Spleen (tissue), 11 donors: ENCODE data around the gene MAP2K5. TPM values are rescaled to one million over a fixed set of nuclear protein-coding genes. Genes with fewer than 3 reads are reported as not detected.

ENCODE experiments used
- DNase-seq: peaks from one replicate; pipeline ENCODE4 v3.0.0-alpha.2; 2020
- H3K27ac ChIP-seq, 8 donors: fragments of 200-600 bp; sonication (generic) in 7 of 8; 1 replicate in 4 of 8; 2 replicates in 4 of 8; pipeline versions ENCODE4 v1.5.0 to v1.8.0; 2016 to 2021; ENCODE audit warnings: inconsistent platforms in 4 of 8, mild to moderate bottlenecking in 4 of 8, moderate library complexity in 1 of 8
- H3K27me3 ChIP-seq, 7 donors: fragments of 200-600 bp; sonication (generic) in 6 of 7; replicated peaks in 1 of 7; 1 replicate in 4 of 7; 2 replicates in 3 of 7; pipeline versions ENCODE4 v1.5.0 to v1.8.0; 2016 to 2021; ENCODE audit warnings: inconsistent platforms in 3 of 7, mild to moderate bottlenecking in 1 of 7
- H3K36me3 ChIP-seq, 6 donors: fragments of 200-600 bp; sonication (generic) in 5 of 6; 1 replicate in 4 of 6; 2 replicates in 2 of 6; pipeline versions ENCODE4 v1.5.0 to v1.8.0; 2016 to 2021; ENCODE audit warnings: inconsistent platforms in 2 of 6
- H3K4me1 ChIP-seq, 6 donors: fragments of 200-600 bp; sonication (generic) in 5 of 6; 1 replicate in 3 of 6; 2 replicates in 3 of 6; pipeline versions ENCODE4 v1.5.0 to v1.8.0; 2016 to 2021; ENCODE audit warnings: inconsistent platforms in 3 of 6
- H3K4me3 ChIP-seq, 8 donors: fragments of 200-600 bp; sonication (generic) in 7 of 8; 1 replicate in 4 of 8; 2 replicates in 4 of 8; pipeline versions ENCODE4 v1.5.0 to v1.8.0; 2016 to 2021; ENCODE audit warnings: inconsistent platforms in 4 of 8, mild to moderate bottlenecking in 4 of 8, moderate library complexity in 2 of 8
- H3K9me3 ChIP-seq, 8 donors: fragments of 200-600 bp; sonication (generic) in 7 of 8; 1 replicate in 4 of 8; 2 replicates in 4 of 8; pipeline versions ENCODE4 v1.5.0 to v1.8.0; 2016 to 2021; ENCODE audit warnings: inconsistent platforms in 4 of 8
- CTCF ChIP-seq, 11 experiments: fragments of 200-600 bp in 7 of 11; fragments of 450-650 bp in 4 of 11; sonication (generic) in 4 of 11; IDR thresholded peaks in 8 of 11; conservative IDR thresholded peaks in 3 of 11; 1 replicate in 7 of 11; 2 replicates in 4 of 11; pipeline versions ENCODE4 v1.4.0 to v1.8.0; 2016 to 2021; ENCODE audit warnings: antibody characterized with exemption in 11 of 11, inconsistent platforms in 4 of 11, mild to moderate bottlenecking in 1 of 11
- POLR2A ChIP-seq, 3 donors: fragments of 450-650 bp; IDR thresholded peaks; one replicate each; pipeline ENCODE4 v1.5.1; 2017; ENCODE audit warnings: antibody characterized with exemption in 3 of 3, mild to moderate bottlenecking in 1 of 3
- POLR2AphosphoS5 ChIP-seq, 3 donors: sonication (generic); formaldehyde crosslinking; IDR thresholded peaks; one replicate each; pipeline ENCODE4 v1.5.1; 2017; ENCODE audit warnings: antibody characterized with exemption in 3 of 3
- whole genome bisulfite sequencing, 5 donors: extraction: QIAGEN DNeasy Blood & Tissue Kit in 3 of 5; methylation state at CpG; one replicate each; pipeline versions ENCODE4 v1.1.5 to v1.1.7; 2013 to 2018; 5-methylcytosine and 5-hydroxymethylcytosine counted together
- intact Hi-C: fragments of 100-400 bp; cut with DNase I; formaldehyde crosslinking; loops from one replicate; pipeline ENCODE4 v1.15.0; 2023; ENCODE audit warnings: low total_unique reads
- polyA plus RNA-seq, 3 donors: library from polyadenylated mRNA; stranded (reverse); fragments of 200-250 nt; gene quantifications; one replicate each; pipeline ENCODE4 v1.2.1, GENCODE V29; 2013
- total RNA-seq, 7 donors: library from RNA; depleted of rRNA in 3 of 7; stranded (reverse); fragments of >200 nt in 3 of 7; fragmentation: NEBNext Ultra II Directional in 4 of 7; extraction: Animal tissue kit (Norgen Biotek cat#: 25700) in 4 of 7; gene quantifications; one replicate each; pipeline versions ENCODE4 v1.1.0 to v1.2.1, GENCODE V29; 2016 to 2021
- donor health status: healthy with polysubstance abuse.
- donor health status: DM: no; HTN: no; CAD: no; lungs with moderate emphysema.
- donor health status: DM: no; HTN: no; CAD: no.
- donor health status: Bipolar disorder and iron deficiency.
- donor health status: healthy.
- donor health status: DM: no; HTN: no; CAD: no.
- donor health status: DM: yes; HTN: yes; CAD: no.

The MAP2K5 gene
- total and polyA plus RNA-seq, 10 donors = 8.4 to 30.4 (median 14.6) TPM

DNA sequence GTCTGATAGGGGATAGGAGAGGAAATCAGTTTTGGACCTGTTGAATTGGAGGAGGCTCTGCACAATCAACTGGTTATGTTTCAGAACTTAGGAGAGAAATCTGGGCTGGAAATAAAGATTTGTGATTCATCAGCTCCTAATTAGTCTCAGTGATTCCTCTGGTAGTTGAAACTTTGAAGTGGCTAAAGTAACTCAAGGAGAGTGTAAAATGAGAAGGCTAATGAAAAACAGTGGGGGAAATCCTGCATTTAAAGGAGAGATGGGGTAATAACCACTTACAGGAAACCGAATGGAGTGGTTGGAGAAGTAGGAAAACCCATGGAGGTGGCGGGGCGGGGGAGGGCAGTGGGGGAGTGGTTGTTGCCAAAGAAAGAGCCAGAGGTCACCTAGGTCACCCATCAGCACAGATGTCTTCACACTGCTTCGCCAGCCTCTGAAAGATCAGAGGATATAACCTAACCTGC is 32.6 kb downstream of the MAP2K5 start:
- 47 to 72% (median 64%) methylated on average over 4 of the region's 4 CpGs for WGBS, 5 donors

DNA sequence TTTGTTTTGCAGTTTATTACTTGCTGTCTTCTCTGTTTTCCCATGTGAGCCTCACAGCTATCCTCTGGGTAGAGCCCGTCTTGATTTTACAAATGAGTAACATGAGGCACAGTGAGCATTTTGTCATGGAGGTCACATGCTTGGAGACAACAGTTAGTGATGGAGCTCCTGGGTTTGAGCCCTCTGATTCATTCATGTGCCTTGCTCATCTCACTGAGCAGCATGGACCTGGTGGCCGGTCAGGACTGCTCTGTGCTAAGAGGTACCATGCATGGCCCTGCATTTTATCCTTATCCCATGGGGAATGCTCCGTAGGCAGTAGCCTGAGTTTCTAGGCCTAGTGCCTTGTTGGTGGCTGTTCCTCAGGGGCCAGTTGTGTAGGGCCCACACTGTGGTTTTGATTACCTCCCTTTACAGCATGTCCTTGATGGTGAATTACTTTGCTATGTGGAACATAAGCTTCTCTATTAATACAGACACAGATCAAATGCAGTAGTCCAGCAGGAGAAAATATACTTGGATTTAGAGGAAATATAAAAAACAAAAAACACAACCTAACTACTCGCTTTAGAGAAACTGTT is 35.6 kb downstream of the MAP2K5 start:
- H3K4me1 ChIP-seq = no peaks in the 10 kb centered on the region
- no peak for DNase-seq
- no peaks in the 10 kb centered on the region for H3K9me3 ChIP-seq
- intact Hi-C loops = no loop called here
- H3K27me3 ChIP-seq = no peaks in the 10 kb centered on the region
- H3K36me3 ChIP-seq = peaks cover 0 to 27% (median 0%) of the 10 kb centered on the region in 6 donors
- no peak overlapping the region for H3K27ac ChIP-seq
- TF ChIP-seq CTCF (IDR thresholded peaks at IDR 0.05 in 8 of 11, conservative IDR thresholded peaks at IDR 0.05 in 3 of 11) = no peak
- no peak for TF ChIP-seq POLR2A (IDR thresholded peaks at IDR 0.05)
- no peak for TF ChIP-seq POLR2AphosphoS5 (IDR thresholded peaks at IDR 0.05)
- WGBS, 5 donors = 93 to 98% (median 96%) methylated on average over 4 of the region's 4 CpGs
- H3K4me3 ChIP-seq = no peak overlapping the region

More for the DNA sequence above, 32.6 kb downstream of the MAP2K5 start:
- intact Hi-C loops = no loop called here
- Histone ChIP-seq H3K4me3 (no peak overlapping the region), H3K36me3 (peaks cover 0 to 25% (median 0%) of the 10 kb centered on the region in 6 donors), H3K9me3 (no peaks in the 10 kb centered on the region), H3K27ac (no peak overlapping the region), H3K4me1 (no peaks in the 10 kb centered on the region), H3K27me3 (no peaks in the 10 kb centered on the region)
- TF ChIP-seq POLR2AphosphoS5 (IDR thresholded peaks at IDR 0.05) (no peak), POLR2A (IDR thresholded peaks at IDR 0.05) (no peak), CTCF (IDR thresholded peaks at IDR 0.05 in 8 of 11, conservative IDR thresholded peaks at IDR 0.05 in 3 of 11) (no peak)
- DNase-seq = no peak

- Histone ChIP-seq H3K4me3 (no peak overlapping the region), H3K27ac (no peak overlapping the region), H3K4me1 (no peaks in the 10 kb centered on the region), H3K9me3 (no peaks in the 10 kb centered on the region), H3K36me3 (peaks cover 0 to 17% (median 0%) of the 10 kb centered on the region in 6 donors), H3K27me3 (no peaks in the 10 kb centered on the region)
- 94 to 98% (median 97%) methylated on average over 5 of the region's 5 CpGs for WGBS, 5 donors
- DNase-seq = no peak
- TF ChIP-seq POLR2AphosphoS5 (IDR thresholded peaks at IDR 0.05) (no peak), POLR2A (IDR thresholded peaks at IDR 0.05) (no peak), CTCF (IDR thresholded peaks at IDR 0.05 in 8 of 11, conservative IDR thresholded peaks at IDR 0.05 in 3 of 11) (no peak)
- intact Hi-C loops = no loop called here
Measured at GRCh38 chr15:67579164-67579563, 36.7 kb downstream of the MAP2K5 start.

DNA sequence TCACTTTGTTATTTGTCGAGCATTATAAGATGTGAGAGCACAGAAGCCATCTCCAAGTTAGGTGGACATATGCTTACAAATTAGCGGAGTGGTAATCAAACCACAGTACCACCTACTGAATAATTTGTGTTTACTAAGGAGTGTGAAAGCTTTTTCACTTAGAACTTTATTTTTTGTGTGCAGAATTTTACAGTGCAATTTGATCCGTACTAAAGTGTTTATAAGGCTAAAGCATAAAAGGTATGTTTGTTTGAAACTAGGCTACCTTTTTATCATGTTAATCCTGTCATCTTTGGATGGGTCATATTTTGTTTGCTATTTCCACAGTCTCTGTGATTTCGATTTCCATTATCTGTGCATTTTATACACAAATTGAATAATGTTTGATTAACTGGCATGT is 37.5 kb downstream of the MAP2K5 start:
- H3K9me3 ChIP-seq = no peaks in the 10 kb centered on the region
- intact Hi-C loops = no loop called here
- no peak for DNase-seq
- H3K4me1 ChIP-seq = no peaks in the 10 kb centered on the region
- no peaks in the 10 kb centered on the region for H3K27me3 ChIP-seq
- peaks cover 0 to 22% (median 0%) of the 10 kb centered on the region in 6 donors for H3K36me3 ChIP-seq
- no peak overlapping the region for H3K4me3 ChIP-seq
- H3K27ac ChIP-seq = no peak overlapping the region
- TF ChIP-seq POLR2AphosphoS5 (IDR thresholded peaks at IDR 0.05) (no peak), POLR2A (IDR thresholded peaks at IDR 0.05) (no peak), CTCF (IDR thresholded peaks at IDR 0.05 in 8 of 11, conservative IDR thresholded peaks at IDR 0.05 in 3 of 11) (no peak)
- 91 to 96% (median 93%) methylated on average over 4 of the region's 4 CpGs for WGBS, 5 donors
